HTR-8/SVneo (cell line): ENCODE data around the gene SYNE2.
"Not testable (repeated sequence)": the region's sequence is repeated elsewhere in the genome, so short reads cannot be mapped to it uniquely, and the experiment has no call there.

Experiments
- DNase-seq: peaks from one replicate; pipeline ENCODE4 v3.0.0; 2011; ENCODE audit warnings: low spot score, mixed read lengths; ENCODE audit not compliant: insufficient read length
- FAIRE-seq: peaks from 2 replicates; lab custom pipeline; 2011; peaks lifted over from hg19 to GRCh38; lab: Jason Lieb, UNC

SYNE2 gene

DNA sequence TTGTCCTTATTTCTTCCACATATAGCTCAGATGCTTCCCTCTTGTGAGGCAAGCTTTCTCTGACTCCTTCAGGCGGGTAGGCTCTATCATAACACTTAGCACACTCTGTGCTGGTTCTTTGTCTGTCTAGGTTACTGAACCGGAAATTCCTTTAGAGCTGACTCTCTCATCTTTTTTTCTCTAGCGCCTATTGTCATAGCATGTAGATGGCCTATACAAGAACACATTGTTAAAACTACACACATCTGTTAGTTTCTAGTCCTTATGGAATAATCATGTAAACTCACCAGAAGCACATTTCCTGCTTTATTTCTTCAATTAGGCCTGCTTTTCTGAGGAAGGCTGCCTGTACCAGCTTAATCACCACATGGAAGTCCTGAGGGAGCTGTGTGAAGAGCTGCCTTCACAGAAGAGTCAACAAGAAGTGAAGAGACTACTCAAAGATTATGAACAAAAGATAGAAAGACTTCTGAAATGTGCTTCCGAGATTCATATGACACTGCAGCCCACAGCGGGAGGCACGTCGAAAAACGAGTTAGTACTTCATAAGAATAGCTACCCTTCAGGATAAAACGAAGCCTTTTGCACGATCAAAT is 143.9 kb downstream of the SYNE2 start:
- DNase-seq (no peak), FAIRE-seq (peak; percentile 98)

DNA sequence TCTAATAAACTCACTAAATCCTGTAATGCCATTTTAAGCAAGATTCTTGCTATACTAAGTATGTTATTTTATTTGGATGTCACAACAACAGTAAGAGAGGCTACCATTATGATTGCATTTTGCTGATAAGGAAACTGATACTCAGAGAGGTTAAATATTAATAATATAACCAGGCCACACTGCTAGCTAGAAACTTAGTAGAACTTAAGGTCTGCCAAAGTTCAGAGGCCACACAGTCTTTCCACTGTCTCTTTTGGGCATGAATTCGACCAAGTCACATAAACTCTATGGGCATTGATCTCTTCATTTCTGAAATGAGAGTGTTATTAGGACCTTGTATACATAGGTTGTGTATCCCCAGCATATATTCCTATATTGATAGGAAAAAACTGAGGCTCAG is 147.9 kb downstream of the SYNE2 start:
- no peak for DNase-seq
- FAIRE-seq, result no peak

DNA sequence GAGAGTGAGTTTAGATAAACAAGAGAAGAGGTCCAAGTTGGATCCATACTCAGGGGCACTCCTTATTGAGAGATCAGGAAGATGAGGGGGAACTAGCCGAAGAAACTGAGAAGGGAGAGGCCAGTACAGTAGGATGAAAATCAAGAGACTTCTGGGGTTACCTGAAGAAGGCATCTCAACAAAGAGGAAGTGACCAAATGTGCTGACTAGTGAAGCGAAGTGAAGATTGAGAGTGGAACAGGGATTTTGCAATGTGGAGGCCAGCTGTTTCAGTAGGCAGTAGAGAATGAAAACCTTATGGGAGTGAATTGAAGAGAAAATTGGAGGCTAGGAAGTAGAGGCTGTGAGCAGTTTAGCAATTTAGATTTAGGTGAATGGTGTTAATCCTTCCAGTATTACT is 153.0 kb downstream of the SYNE2 start:
- DNase-seq, result no peak
- no peak for FAIRE-seq

DNA sequence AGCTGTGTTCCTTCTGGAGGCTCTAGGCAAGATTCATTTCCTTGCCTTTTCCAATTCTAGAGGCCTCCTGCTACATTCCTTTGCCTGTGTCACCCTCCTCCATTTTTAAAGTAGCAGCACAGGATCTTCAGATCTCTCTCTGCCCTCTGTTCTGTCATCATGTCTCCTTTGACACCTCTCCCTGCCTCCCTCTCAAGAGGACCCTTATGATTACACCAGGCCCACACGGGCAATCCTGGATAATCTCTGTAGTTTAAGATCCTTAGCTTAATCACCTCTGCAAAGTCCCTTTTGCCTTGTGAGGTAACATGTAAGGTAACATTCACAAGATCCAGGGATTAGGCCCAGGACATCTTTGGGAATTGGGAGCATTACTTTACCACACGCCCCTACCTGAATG is 155.2 kb downstream of the SYNE2 start:
- FAIRE-seq (no peak), DNase-seq (no peak)

DNA sequence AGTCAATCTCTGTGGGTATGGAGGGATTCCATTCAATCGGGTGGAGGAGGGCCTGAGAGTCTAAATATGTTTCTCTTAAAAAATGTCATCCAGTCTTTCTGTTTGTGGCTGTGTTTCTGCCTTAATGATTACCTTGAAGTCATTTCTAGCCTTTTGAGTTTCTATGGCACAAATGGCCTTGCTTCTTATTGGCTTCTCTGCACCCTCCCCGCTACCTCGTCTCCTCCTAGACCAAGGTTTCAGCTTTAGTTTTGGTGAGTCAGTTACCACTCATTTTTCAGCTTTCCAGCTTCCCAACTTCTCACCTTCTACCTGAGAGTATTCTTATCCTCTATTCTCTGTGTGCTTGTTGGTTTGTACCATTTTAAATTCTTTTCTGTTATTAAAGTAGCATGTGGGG is 159.2 kb downstream of the SYNE2 start:
- FAIRE-seq, result no peak
- DNase-seq, result no peak

DNA sequence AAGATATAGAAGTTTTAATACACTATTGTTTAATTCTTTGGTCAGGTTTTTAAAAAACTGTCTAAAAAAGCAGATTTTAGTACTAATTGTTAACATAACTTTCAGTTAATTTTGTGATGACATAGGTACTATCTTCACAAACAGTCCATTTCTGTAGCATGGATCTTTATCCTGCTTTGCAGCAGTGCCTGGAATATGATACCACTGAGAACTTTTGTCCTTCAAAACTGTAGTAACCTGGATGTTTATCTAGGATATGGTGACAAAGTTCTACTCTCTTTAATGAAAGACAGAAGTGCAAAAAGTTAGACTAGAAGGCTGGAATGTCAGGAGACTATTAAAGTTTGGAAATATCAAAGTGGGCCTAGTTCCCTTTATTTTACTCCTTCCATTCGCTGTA is 159.9 kb downstream of the SYNE2 start:
- no peak for DNase-seq
- peak; percentile 95 for FAIRE-seq

DNA sequence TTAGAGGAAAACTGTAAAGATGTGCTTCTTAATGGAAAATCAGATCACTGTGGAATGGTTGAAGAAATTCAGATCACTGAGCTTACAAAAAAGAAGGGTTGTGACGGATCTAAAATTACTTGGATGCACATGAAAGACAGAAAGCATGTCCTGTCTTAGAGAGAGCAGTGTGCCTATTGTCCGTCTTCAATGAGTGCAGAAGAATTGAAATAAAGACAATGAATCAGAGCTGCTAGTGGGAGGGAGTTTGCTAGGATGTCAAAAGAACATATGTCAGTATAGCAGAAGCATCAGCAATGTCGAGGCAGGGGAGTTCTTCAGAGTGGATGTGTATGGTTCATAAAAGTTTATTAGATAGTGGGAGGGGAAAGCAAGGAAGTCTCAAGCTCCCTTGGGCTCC is 172.7 kb downstream of the SYNE2 start:
- peak; percentile 97 for FAIRE-seq
- no peak for DNase-seq

DNA sequence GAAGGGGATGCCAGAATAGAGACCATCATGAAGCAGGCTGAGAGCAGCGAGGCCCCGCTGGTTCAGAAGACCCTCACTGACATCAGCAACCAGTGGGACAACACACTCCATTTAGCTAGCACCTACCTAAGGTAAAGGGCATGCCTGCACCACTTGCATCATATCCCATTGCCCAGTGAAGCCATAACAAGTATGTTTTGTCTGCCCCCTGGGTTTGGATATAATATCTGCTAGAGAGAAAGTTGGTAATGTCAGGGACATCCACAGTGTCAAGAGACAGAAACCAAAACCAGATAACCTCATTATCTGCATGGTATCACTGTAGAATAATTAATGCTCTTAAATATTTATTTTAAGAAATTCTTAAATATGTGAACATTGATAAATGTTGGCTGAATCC is 173.8 kb downstream of the SYNE2 start:
- FAIRE-seq (peak; percentile 99), DNase-seq (no peak)

DNA sequence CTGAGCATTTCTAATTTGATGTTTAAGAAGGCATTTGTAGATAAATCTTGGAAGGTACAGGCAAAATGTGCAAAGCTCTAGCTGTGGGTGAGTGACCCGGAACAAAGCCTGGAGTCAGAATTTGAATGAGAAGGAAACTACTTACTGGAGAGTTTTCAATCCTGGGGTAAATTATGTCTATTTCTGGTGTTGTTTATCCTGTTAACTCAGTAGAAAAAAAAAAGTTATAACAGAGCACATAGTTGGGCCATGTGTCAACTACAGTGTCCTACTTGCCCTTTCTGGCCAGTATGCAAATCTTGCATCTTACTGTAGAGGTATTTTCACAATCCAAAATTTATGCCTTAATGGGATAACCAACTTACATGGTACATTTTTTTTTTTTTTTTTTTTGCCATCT is 182.3 kb downstream of the SYNE2 start:
- DNase-seq (no peak), FAIRE-seq (no peak)

DNA sequence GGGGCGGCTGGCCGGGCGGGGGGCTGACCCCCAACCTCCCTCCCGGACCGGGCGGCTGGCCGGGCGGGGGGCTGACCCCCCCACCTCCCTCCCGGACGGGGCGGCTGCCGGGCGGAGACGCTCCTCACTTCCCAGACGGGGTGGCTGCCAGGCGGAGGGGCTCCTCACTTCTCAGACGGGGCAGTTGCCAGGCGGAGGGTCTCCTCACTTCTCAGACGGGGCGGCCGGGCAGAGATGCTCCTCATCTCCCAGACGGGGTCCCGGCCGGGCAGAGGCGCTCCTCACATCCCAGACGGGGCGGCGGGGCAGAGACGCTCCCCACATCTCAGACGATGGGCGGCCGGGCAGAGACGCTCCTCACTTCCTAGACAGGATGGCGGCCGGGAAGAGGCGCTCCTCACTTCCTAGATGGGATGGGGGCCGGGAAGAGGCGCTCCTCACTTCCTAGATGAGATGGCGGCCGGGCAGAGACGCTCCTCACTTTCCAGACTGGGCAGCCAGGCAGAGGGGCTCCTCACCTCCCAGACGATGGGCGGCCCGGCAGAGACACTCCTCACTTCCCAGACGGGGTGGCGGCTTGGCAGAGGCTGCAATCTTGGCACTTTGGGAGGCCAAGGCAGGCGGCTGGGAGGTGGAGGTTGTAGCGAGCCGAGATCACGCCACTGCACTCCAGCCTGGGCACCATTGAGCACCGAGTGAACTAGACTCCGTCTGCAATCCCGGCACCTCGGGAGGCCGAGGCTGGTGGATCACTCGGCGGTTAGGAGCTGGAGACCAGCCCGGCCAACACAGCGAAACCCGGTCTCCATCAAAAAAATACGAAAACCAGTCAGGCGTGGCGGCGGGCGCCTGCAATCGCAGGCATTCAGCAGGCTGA is 185.3 kb downstream of the SYNE2 start:
- FAIRE-seq, result not testable (repeated sequence)

DNA sequence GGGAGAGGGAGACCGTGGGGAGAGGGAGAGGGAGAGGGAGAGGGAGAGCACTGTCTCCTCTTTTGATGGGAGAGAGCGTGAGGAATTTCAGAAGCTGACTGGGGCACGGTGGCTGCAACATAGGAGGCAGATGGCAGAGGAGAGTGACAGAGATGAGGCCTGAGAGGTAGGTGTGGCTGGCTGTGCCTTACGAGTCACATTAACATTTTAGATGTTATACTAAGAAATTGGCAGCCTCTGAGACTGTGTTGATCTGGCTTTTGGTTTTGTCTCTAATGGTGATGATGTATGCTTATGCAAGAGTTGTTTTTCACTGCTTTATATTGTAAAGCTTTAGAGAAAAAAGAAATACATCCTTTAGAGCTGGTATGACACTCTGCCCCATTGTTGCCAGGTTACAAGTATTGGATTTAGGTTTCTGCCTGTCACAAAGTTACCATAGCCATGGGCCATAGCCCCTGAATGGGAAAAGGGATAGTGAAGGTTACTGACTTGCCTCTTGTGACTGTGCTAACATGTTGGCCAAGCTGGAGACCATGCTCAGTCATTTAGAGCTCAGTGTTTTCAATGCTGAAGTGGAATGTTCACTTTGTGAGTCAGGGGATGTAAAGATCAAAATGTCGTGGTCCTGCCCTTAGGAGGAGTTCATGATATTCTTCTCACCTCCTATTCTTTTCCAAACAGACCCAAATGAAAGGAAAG is 186.2 kb downstream of the SYNE2 start:
- DNase-seq (no peak), FAIRE-seq (peak; percentile 95)

More for the DNA sequence above, 185.3 kb downstream of the SYNE2 start:
- DNase-seq, result not testable (repeated sequence)

DNA sequence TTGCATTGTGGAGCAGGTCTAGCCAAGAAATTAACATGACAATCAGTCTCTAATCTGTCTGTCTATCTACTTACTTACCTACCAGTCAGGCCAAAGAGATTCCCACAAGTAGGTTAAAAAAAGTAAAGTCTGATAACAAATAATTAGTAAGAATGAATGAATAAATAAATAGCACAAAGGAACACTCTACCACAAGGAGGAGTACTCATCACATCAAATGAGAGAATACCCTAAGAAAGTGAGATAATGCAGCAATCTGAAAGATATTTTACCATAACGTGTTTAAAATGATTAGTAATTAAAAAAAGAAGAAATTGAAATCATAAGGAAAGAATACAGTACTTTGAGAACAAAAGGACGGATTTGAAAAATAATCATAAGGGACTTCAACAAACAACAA is 187.2 kb downstream of the SYNE2 start:
- FAIRE-seq (peak; percentile 69), DNase-seq (no peak)

DNA sequence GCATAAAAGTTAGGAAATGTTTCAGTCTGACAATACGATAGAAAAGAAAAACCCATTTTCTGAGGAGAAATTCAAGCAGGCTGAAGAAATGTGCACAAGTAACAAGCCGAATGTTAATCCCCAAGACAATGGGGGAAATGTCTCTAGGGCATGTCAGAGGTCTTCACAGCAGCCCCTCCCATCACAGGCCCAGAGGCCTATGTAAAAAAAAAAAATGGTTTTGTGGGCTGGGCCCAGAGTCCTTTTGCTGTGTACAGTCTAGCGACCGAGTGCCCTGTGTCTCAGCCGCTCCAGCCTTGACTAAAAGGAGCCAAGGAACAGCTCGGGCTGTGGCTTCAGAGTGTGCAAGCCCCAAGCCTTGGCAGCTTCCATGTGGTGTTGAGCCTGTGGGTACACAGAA is 190.5 kb downstream of the SYNE2 start:
- FAIRE-seq, result peak; percentile 74
- not testable (repeated sequence) for DNase-seq

DNA sequence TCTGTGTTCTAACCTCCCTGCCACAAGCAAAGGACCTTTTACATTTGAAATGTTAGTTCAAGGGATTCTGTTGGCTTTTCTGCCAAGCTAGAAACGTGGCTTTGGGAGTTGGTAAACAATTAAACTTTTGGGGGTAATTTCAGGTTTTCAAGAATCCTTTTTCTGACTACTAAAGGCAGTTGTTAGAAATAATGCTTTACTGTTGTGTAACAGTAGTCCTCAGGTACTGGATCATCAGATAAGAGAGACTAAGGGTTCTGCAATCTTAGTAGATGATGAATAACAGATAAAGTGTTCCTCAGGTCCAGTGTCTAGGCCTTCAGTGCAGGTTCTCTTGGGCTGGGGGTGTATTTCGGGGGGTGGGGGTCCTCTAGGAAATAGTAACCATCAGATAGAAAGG is 192.3 kb downstream of the SYNE2 start:
- FAIRE-seq (no peak), DNase-seq (no peak)

DNA sequence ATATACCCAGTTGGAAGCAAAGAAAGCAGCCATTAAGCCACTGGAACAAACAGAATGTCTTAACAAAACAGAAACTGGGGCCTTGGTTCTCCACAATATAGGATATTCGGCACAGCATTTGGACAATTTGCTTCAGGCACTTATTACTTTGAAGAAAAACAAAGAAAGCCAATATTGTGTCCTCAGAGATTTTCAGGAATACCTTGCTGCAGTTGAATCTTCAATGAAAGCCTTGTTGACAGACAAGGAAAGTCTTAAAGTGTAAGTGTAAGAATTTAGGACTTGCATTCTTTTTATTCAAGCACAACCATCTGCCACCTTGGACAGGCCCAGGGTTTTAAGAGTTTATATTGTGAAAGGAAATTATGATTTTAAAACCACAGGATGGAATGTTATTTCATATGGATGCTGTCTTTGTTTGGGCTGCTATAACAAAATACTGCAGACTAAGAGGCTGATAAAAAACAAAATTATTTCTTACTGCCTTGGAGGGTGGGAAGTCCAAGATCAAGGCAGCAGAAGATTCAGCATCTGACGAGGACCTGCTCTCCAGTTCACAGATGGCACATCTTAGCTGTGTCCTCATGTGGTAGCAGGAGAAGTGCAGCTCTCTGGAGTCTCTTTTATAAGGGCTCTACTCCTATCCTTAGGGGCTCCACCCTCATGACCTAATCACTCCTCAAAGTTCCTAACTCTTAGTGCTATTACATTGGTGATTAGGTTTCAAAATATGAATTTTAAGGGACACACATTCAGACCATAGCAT is 197.0 kb downstream of the SYNE2 start:
- DNase-seq (no peak), FAIRE-seq (peak; percentile 96)

DNA sequence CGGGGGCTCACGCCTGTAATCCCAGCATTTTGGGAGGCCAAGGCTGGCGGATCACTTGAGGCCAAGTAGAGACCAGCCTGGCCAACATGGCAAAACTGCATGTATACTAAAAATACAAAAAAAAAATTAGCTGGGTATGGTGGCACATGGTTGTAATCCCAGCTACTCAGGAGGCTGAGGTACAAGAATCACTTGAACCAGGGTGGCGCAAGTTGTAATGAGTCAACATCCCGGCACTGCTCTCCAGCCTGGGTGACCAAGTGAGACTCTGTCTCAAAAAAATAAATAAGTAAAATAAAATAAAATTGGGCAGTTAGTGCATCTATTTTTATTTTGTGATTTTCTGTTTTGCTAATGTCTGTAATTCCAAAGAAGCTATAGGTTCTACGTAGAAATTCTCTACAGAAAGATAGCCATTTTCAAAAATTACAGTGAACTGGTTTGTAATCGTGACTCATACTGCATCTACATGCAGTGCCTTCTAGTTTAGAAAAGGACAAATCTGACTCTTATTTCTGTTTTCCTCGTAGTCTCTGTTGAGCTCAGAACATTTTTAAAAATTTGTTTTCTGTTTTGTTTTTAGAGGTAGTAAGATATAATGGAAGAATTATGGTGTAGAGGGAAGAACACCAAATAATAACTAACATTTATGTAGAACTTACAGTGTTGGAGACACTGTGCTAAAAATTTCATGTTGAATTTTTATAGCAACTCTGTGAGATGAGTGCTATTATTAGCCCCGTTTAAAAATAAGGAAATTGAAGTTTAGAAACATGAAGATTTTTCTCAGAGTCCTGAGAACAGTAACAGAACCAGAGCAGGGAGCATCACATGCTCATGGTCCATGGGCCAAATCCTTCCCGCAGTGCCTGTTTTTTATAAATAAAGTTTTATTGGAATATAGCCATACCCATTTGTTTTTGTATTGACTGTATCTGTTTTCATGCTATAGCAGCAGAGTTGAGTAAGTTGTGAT is 201.2 kb downstream of the SYNE2 start:
- no peak for DNase-seq
- peak; percentile 26 for FAIRE-seq

DNA sequence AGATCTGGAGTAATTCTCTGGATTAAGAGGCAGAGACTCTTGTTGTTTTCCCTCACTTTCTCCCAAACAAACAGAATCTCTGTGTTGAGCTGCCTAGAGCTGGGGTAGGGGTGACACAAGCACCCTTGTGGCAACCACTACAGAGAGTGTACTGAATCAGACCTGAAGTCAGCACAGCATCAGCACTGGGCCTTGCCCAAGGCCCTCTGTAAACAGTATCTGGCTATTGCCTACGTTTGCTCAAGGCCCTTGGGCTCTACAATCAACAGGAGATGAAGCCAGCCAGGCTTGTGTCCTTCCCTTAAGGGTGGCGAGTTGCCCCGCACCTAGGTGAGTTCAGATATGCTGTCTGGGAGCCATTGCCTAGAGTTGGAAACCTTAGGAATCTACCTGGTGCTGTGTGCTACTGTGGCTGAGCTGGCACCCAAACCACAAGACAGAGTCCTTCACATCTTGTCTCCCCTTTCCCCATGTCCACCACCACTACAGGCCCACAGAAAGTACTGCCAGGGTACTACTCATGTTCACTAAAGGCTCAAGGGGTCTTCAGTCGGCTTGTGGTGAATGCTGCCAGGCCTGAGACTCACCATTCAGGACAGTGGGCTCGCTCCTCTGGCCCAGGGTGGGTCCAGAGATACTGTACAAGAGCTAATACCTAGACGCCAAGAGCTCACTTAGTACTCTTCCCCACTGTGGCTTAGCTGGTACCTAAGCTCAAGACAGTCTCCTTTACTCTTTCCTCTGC is 206.8 kb downstream of the SYNE2 start:
- DNase-seq, result no peak
- FAIRE-seq, result no peak

DNA sequence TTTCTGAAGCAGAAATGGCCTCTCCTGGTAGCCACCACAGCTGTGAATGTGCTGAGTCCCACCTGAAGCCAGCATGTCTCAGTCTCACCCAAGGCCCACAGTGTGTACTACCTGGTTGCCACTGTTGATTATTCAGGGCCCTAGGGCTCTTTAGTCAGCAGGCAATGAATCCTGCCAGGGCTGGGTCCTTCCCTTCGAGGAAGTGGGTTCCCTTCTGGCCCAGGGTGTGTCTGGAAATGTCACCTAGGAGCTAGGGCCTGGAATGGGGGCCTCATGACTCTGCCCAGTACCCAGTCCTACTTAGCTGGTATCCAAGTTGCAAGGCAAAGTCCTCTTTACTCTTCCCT is 207.4 kb downstream of the SYNE2 start:
- DNase-seq, result no peak
- no peak for FAIRE-seq

DNA sequence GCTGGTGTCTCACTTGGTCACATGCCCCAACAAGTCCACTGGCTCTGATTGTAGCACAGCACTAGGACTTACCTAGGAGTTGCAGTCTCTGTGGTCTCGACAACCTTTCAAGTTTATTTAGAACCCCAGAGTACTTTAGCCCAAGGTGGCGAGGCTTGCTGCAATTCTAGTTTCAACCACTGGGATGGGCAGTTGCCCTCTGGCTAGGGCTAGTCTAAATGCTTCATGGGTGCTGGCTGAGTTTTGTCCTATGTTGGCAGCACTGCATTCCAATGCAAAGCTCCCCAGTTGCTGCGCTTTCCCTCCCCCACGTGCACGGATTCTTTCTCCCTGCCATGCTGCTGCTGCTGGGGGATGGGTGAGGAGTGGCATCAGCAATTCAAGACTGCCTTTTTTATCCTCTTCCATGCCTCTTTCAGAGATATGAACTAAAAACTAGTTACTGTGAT is 207.9 kb downstream of the SYNE2 start:
- FAIRE-seq, result peak; percentile 99
- peak; percentile 84 for DNase-seq
